ENCODE measurements around the gene C2CD5. TPM values are rescaled to one million over a fixed set of nuclear protein-coding genes. Genes with fewer than 3 reads are reported as not detected.
A peak's percentile ranks its signal among the peaks of the same experiment; 100 is the strongest.

Gene C2CD5
- total RNA-seq, 1 experiment from 2014 or later: 21.4 TPM

DNA sequence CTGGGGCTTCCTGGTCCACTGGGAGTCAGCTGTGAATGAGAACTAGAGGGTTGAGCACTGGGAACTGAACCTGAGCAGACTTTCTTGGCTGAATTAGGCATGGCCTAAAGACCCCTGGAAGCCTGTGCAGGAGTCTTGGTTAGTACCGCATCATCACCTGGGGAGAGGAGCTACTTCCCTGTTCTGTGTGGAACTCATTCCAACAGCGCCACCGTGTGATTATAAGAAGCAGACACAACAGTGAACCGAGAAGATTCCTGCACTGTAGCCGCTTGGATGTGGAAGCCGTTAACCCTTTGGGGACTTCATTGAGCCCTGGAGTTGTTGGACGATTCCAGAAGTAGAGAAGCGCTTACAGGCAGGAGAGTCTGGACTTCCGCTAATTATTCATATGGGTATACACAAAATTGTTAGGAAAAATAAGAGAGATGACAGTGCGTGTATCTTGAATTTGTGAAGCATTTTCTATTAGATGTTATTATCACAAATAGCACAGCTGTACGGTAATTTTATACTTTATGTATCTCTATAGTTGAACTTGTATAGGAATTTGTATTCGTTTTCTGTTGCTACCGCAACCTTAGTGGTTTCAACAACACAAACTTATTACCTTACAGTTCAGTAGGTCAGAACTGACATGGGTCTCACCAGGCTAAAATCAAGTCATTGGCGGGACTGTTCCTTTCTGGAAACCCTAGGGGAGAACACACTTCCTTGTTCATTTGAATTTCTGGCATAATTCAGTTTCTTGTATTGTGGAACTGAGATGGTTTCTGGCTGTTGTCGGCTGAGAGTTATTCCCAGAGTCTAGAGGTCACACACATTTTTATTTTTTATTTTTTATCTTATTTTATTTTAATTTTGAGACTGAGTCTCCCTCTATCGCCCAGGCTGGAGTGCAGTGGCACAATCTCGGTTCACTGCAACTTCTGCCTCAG, 100.7 kb downstream of the C2CD5 start:
- no peaks in the 10 kb centered on the region for H3K9me3 Mint-ChIP-seq (ENCODE audit: unreplicated experiment)
- H3K36me3 Mint-ChIP-seq (ENCODE audit: insufficient read depth, unreplicated experiment): peaks cover 6% of the 10 kb centered on the region
- no peak overlapping the region for H3K27ac Mint-ChIP-seq (ENCODE audit: low read depth, unreplicated experiment)
- peaks cover 20% of the 10 kb centered on the region for H3K27me3 Mint-ChIP-seq (ENCODE audit: insufficient read depth, unreplicated experiment)
- POLR2A ChIA-PET: interaction anchor here (0.5 to 1.7 kb wide), 4 partner anchors 108 to 374 kb away, joined by 3 to 8 read pairs (median 4); no protein-coding TSS in a partner anchor
- H3K4me1 Mint-ChIP-seq (ENCODE audit: insufficient read depth, unreplicated experiment): no peaks in the 10 kb centered on the region
- no TSS peak for BruUV-seq (replicated peaks)
- H3K4me3 Mint-ChIP-seq (ENCODE audit: unreplicated experiment): no peak overlapping the region
- CTCF ChIA-PET: interaction anchor here (0.5 to 3.1 kb wide), 27 partner anchors 9 to 745 kb away, joined by 3 to 51 read pairs (median 4); no protein-coding TSS in a partner anchor
- intact Hi-C loops (cut with micrococcal nuclease): loop anchor here (1.0 to 10.0 kb wide), 4 partner anchors 108 to 360 kb away; no protein-coding TSS in a partner anchor
- peak; percentile 87 for DNase-seq (ENCODE audit: unreplicated experiment)
- TF ChIP-seq, protein P1, sequence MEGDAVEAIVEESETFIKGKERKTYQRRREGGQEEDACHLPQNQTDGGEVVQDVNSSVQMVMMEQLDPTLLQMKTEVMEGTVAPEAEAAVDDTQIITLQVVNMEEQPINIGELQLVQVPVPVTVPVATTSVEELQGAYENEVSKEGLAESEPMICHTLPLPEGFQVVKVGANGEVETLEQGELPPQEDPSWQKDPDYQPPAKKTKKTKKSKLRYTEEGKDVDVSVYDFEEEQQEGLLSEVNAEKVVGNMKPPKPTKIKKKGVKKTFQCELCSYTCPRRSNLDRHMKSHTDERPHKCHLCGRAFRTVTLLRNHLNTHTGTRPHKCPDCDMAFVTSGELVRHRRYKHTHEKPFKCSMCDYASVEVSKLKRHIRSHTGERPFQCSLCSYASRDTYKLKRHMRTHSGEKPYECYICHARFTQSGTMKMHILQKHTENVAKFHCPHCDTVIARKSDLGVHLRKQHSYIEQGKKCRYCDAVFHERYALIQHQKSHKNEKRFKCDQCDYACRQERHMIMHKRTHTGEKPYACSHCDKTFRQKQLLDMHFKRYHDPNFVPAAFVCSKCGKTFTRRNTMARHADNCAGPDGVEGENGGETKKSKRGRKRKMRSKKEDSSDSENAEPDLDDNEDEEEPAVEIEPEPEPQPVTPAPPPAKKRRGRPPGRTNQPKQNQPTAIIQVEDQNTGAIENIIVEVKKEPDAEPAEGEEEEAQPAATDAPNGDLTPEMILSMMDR (IDR thresholded peaks at IDR 0.05; ENCODE audit: unreplicated experiment): peak; percentile 73

DNA sequence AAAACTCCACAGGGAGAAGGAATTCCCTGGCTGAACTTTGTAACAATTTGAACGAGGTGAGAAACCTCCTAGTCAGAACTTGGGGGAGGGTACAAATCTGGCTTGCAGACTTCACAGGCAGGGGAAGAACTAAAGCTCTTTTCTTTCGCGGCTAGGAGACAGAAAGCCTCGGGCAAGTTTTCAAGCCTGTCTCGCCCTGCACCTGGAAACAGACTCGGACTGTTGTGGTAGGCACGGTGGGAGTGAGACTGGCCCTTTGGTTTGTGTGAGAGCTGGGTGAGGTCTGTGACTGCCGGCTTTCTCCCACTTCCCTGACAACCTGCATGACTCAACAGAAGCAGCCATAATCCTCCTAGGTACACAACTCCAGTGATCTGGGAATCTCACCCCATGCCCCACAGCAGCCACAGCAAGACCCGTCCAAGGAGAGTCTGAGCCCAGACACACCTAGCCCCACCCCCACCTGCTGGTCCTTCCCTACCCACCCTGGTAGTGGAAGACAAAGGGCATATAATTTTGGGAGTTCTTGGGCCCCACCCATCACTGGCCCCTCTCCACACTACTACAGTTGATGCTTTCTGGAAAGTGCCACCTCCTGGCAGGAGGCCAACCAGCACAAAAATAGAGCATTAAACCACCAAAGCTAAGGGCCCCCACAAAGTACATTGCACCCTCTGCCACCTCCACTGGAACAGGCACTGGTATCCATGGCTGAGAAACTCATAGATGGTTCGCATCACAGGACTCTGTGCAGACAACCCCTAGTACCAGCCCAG, 107.1 kb downstream of the C2CD5 start:
- Mint-ChIP-seq H3K4me3 (ENCODE audit: unreplicated experiment) (peak overlapping the region; percentile 64), H3K9me3 (ENCODE audit: unreplicated experiment) (no peaks in the 10 kb centered on the region), H3K4me1 (ENCODE audit: insufficient read depth, unreplicated experiment) (peaks cover 18% of the 10 kb centered on the region), H3K27ac (ENCODE audit: low read depth, unreplicated experiment) (peak overlapping the region; percentile 61), H3K36me3 (ENCODE audit: insufficient read depth, unreplicated experiment) (no peaks in the 10 kb centered on the region), H3K27me3 (ENCODE audit: insufficient read depth, unreplicated experiment) (peaks cover 20% of the 10 kb centered on the region)
- ChIA-PET POLR2A (interaction anchor here (0.8 to 1.6 kb wide), 3 partner anchors 128 to 336 kb away, joined by 3 to 4 read pairs (median 4); no protein-coding TSS in a partner anchor), CTCF (interaction anchor here (0.6 to 2.5 kb wide), 6 partner anchors 22 to 355 kb away, joined by 3 to 10 read pairs (median 6); no protein-coding TSS in a partner anchor)
- intact Hi-C loops (cut with micrococcal nuclease): no loop called here
- TF ChIP-seq, protein P1 (IDR thresholded peaks at IDR 0.05; ENCODE audit: unreplicated experiment): no peak
- peak; percentile 55 for DNase-seq (ENCODE audit: unreplicated experiment)
- BruUV-seq (replicated peaks): no TSS peak

DNA sequence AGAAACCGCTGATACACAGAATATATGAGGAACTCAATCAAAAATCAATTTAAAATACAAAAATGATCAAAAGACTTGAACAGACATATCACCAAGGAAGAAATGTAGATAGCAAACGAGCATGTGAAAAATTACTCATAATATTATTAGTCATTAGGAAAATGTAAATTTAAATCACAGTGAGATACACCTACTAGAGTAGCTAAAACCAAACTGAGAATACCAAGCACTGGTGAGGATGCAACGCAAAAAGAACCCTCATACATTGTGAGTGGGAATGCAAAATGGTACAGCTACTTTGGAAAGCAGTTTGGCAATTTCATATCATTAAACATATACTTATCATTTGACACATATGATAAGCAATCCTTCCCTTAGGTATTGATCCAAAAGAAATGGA, 108.8 kb downstream of the C2CD5 start:
- H3K4me3 Mint-ChIP-seq (ENCODE audit: unreplicated experiment): no peak overlapping the region
- H3K36me3 Mint-ChIP-seq (ENCODE audit: insufficient read depth, unreplicated experiment): no peaks in the 10 kb centered on the region
- ChIA-PET POLR2A (interaction anchor here (1.6 kb wide), 1 partner anchor 334 kb away, joined by 3 read pairs; no protein-coding TSS in a partner anchor), CTCF (interaction anchor here (0.9 to 1.1 kb wide), 2 partner anchors 8 to 17 kb away, joined by 3 to 4 read pairs; no protein-coding TSS in a partner anchor)
- BruUV-seq (replicated peaks): no TSS peak
- intact Hi-C loops (cut with micrococcal nuclease): no loop called here
- H3K27me3 Mint-ChIP-seq (ENCODE audit: insufficient read depth, unreplicated experiment): peaks cover 13% of the 10 kb centered on the region
- no peak for DNase-seq (ENCODE audit: unreplicated experiment)
- H3K9me3 Mint-ChIP-seq (ENCODE audit: unreplicated experiment): no peaks in the 10 kb centered on the region
- peaks cover 18% of the 10 kb centered on the region for H3K4me1 Mint-ChIP-seq (ENCODE audit: insufficient read depth, unreplicated experiment)
- TF ChIP-seq, protein P1 (IDR thresholded peaks at IDR 0.05; ENCODE audit: unreplicated experiment): no peak
- H3K27ac Mint-ChIP-seq (ENCODE audit: low read depth, unreplicated experiment): no peak overlapping the region

Measured in MCF 10A (cell line).